ES-I3 (cell line): Measurements from ENCODE around the gene SIRPB2.

Experiments
- H3K36me3 ChIP-seq: 2 replicates; pipeline ENCODE4 v1.6.1; 2013; ENCODE audit warnings: mild to moderate bottlenecking, low read length, control low read depth, moderate library complexity; ENCODE audit not compliant: insufficient read depth
- H3K4me1 ChIP-seq: 2 replicates; pipeline ENCODE4 v1.6.1; 2013; ENCODE audit warnings: mild to moderate bottlenecking, control low read depth, low read length; ENCODE audit not compliant: insufficient read depth
- H3K9ac ChIP-seq: 2 replicates; pipeline ENCODE4 v1.6.1; 2013; ENCODE audit warnings: low read depth, mild to moderate bottlenecking, low read length, moderate library complexity
- H3K9me3 ChIP-seq: 2 replicates; pipeline ENCODE4 v1.6.1; 2013; ENCODE audit warnings: mild to moderate bottlenecking, low read length, moderate library complexity; ENCODE audit not compliant: control insufficient read depth, insufficient read depth

Gene SIRPB2

DNA sequence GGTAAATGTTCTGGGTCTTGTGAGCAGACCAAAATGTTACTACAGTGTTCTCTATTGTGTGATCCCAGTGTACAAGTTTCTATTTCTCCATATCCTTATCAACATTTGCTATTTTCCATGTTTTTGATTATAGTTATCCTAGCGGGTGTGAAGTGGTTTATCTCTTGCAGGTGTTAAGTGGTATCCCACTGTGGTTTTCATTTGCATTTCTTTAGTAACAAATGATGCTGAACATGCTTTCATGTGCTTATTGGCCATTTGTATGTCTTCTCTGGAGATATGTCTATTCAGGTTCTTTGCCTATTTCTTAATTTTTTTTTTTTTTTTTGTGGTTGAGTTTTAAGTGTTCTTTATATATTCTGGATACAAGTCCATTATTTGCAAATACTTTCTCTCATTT lies 60.1 kb downstream of the SIRPB2 start:
- no peak overlapping the region for H3K9ac ChIP-seq
- peaks cover 16% of the 10 kb centered on the region for H3K4me1 ChIP-seq
- no peaks in the 10 kb centered on the region; the same call in 1 of the 2 replicates for H3K9me3 ChIP-seq
- no peaks in the 10 kb centered on the region; the same call in 1 of the 2 replicates for H3K36me3 ChIP-seq

DNA sequence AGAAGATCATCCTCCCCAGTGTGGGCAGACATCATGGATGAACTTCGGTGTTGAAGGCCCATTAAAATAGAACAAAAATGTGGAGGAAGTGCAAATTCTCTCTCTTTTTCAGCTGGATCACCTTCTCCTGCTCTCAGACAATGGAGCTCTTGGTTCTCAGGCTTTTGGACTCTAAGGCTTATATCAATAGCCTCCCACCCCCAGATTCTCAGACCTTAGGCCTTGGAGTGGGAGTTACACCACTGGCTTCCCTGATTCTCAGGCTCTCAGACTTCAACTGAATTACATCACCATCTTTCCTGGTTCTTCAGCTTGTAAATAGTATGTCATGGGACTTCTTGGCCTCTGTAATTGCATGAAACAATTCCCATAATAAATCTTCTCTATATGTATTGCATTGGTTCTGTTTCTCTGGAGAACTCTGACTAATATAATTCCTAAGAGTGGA lies 61.2 kb downstream of the SIRPB2 start:
- Histone ChIP-seq H3K9me3 (no peaks in the 10 kb centered on the region; the same call in 1 of the 2 replicates), H3K4me1 (peaks cover 16% of the 10 kb centered on the region), H3K9ac (no peak overlapping the region), H3K36me3 (no peaks in the 10 kb centered on the region; the same call in 1 of the 2 replicates)

DNA sequence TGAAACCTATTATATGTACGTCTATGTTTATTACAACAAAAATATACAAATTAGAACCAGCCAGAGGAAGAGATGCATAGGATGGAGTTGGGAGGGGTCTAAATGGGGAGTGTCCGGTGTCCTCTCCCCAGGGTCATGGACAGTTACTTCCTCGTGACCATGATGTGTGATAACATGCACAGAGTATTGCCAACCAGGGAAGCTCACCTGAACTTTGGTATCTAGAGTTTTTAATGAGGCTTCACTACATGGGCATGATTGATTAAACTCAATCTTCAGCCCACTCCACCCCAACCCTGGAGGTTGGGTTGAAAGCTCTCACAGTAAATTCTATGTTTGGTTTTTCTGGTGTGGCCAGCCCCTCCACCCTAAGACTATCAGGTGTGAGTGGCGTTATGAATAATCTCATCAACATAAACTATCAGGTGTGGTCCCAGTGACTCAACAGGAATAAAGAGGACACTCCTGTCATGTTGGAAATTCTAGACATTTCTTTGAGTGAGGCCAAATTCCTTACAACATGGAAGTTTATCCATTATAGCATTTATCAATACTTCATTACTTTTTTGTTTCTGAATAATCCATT lies 62.0 kb downstream of the SIRPB2 start:
- Histone ChIP-seq H3K36me3 (no peaks in the 10 kb centered on the region), H3K9ac (no peak overlapping the region), H3K4me1 (peaks cover 19% of the 10 kb centered on the region), H3K9me3 (no peaks in the 10 kb centered on the region; the same call in 1 of the 2 replicates)

DNA sequence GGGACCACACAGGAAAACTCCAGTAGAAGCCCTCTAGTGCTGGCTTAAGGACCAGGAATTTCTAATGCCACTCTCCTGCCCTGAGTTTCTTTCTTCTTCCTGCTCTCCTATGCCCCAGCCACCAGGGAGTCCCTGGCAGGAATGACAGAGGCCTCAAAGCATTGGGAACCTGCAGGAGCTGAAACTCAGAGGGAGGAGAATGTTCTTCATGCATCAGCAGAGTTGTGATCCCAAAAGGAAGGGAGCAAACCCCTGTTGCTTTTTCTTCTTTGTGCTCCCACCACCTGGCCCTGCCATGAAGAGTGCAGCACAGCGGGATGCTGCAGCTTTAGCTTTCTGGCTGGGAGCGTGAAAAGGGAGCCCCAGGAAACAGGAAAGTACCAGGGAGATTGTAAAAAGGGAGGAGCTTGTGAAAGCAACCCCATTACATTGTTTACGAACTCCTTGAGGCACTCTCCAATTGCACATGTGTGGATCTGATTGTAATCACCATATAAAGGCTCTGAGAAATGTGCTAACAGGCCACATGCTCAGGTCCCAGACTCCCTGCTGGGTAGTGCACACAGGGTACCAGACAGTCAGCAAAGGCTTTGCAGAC lies 63.7 kb downstream of the SIRPB2 start:
- no peaks in the 10 kb centered on the region for H3K36me3 ChIP-seq
- H3K9ac ChIP-seq, result no peak overlapping the region
- no peaks in the 10 kb centered on the region; the same call in 1 of the 2 replicates for H3K9me3 ChIP-seq
- peaks cover 22% of the 10 kb centered on the region for H3K4me1 ChIP-seq

DNA sequence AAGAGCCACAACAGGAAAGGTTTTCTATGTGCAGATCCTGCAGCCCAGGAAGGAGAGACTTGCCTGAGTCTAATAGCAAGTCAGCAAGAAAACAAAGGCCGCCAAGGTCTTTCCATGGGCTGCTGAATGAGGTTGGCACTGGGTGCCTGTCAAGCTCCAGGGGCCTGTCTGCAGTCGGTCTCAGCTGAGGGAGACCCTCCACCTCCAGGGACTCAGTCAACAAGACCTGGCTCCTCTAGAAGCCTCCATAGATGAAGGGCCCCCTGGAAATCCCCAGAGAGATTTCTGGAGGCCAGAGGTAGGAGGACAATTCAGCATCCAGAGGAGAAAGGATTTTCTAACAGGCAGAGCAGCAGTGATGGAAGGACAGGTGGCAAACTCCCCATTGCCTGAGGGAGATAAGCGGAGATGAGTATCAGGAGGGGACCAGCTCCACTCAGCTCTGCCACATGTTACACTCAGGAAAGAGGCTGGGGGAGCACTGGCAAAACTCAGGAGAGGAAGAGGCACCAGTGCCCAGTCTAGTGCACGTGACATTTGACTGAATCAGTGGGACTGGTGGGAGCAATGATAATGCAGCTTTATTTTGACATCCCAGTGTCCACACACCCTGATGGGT lies 64.9 kb downstream of the SIRPB2 start:
- H3K9ac ChIP-seq, result no peak overlapping the region
- peaks cover 22% of the 10 kb centered on the region for H3K4me1 ChIP-seq
- H3K36me3 ChIP-seq, result no peaks in the 10 kb centered on the region
- no peaks in the 10 kb centered on the region; the same call in 1 of the 2 replicates for H3K9me3 ChIP-seq
